Activated CD4-positive, alpha-beta memory T cell treated with anti-CD3 and anti-CD28 coated beads for 36 hours (primary cell): Measurements from ENCODE around the gene PGGHG. TPM values are rescaled to one million over a fixed set of nuclear protein-coding genes. Genes with fewer than 3 reads are reported as not detected.

Source experiments
- CTCF ChIA-PET: fragments of 350-600 bp; sonication (Branson Sonifier 250); formaldehyde crosslinking; loops from one replicate; lab custom pipeline; 2021; ENCODE audit warnings: antibody characterized with exemption, inconsistent platforms; lab: Charles Lee
- POLR2A ChIA-PET: fragments of 350-600 bp; sonication (Branson Sonifier 250); formaldehyde crosslinking; loops from one replicate; lab custom pipeline; 2021; ENCODE audit warnings: antibody characterized with exemption; lab: Charles Lee
- DNase-seq: peaks from one replicate; pipeline ENCODE4 v3.0.0-alpha.2; 2020
- H3K27ac Mint-ChIP-seq: one replicate; pipeline ENCODE4 v1.8.0; 2021; ENCODE audit warnings: mixed read lengths
- H3K27me3 Mint-ChIP-seq: one replicate; pipeline ENCODE4 v1.8.0; 2021; ENCODE audit warnings: mixed read lengths
- H3K36me3 Mint-ChIP-seq: one replicate; pipeline ENCODE4 v1.8.0; 2021; ENCODE audit warnings: mixed read lengths
- H3K4me1 Mint-ChIP-seq: one replicate; pipeline ENCODE4 v1.8.0; 2021; ENCODE audit warnings: low read depth, mixed read lengths
- H3K4me3 Mint-ChIP-seq: one replicate; pipeline ENCODE4 v1.8.0; 2021; ENCODE audit warnings: mild to moderate bottlenecking, mixed read lengths
- H3K9me3 Mint-ChIP-seq: one replicate; pipeline ENCODE4 v1.8.0; 2021; ENCODE audit warnings: mixed read lengths
- intact Hi-C: fragments of 100-400 bp; cut with micrococcal nuclease; formaldehyde crosslinking; loops from one replicate; pipeline ENCODE4 v1.15.1; 2023
- total RNA-seq, 2 experiments: library from RNA; stranded (reverse); gene quantifications; one replicate each; pipeline ENCODE4 v1.2.3, GENCODE V29; 2021

The PGGHG gene
- total RNA-seq, 2 experiments from 2014 or later = 74.3 to 75.0 TPM

- Mint-ChIP-seq H3K4me1 (peaks cover 12% of the 10 kb centered on the region), H3K9me3 (no peaks in the 10 kb centered on the region), H3K27me3 (no peaks in the 10 kb centered on the region), H3K27ac (no peak overlapping the region), H3K4me3 (no peak overlapping the region), H3K36me3 (no peaks in the 10 kb centered on the region)
- intact Hi-C loops = no loop called here
- CTCF ChIA-PET = interaction anchor here (0.6 to 2.1 kb wide), 4 partner anchors 10 to 57 kb away, joined by 4 to 6 read pairs (median 4); no protein-coding TSS in a partner anchor
- no peak for DNase-seq
- POLR2A ChIA-PET = no interaction called here
Observed at GRCh38 chr11:339963-340362, 51.0 kb downstream of the PGGHG start.

- Mint-ChIP-seq H3K36me3 (no peaks in the 10 kb centered on the region), H3K27ac (no peak overlapping the region), H3K27me3 (no peaks in the 10 kb centered on the region), H3K4me1 (peaks cover 12% of the 10 kb centered on the region), H3K9me3 (no peaks in the 10 kb centered on the region), H3K4me3 (no peak overlapping the region)
- CTCF ChIA-PET = interaction anchor here (1.0 to 2.1 kb wide), 3 partner anchors 11 to 56 kb away, joined by 4 to 6 read pairs (median 5); no protein-coding TSS in a partner anchor
- DNase-seq = no peak
- intact Hi-C loops = no loop called here
- POLR2A ChIA-PET = no interaction called here
Observed at GRCh38 chr11:340539-341512, 51.9 kb downstream of the PGGHG start.

- peak overlapping the region; percentile 58 for H3K27ac Mint-ChIP-seq
- no peak overlapping the region for H3K4me3 Mint-ChIP-seq
Observed at GRCh38 chr11:342328-342727, 53.4 kb downstream of the PGGHG start.

GRCh38 chr11:344836-345578 lies 56.1 kb downstream of the PGGHG start:
- Mint-ChIP-seq H3K27me3 (no peaks in the 10 kb centered on the region), H3K9me3 (no peaks in the 10 kb centered on the region), H3K27ac (no peak overlapping the region), H3K4me1 (peaks cover 8% of the 10 kb centered on the region), H3K4me3 (no peak overlapping the region), H3K36me3 (no peaks in the 10 kb centered on the region)
- ChIA-PET CTCF (interaction anchor here (1.0 to 2.1 kb wide), 3 partner anchors 40 to 64 kb away, joined by 3 to 6 read pairs (median 3); no protein-coding TSS in a partner anchor), POLR2A (no interaction called here)
- DNase-seq = no peak
- intact Hi-C loops = no loop called here

More at GRCh38 chr11:342328-342727, 53.4 kb downstream of the PGGHG start:
- intact Hi-C loops = no loop called here
- DNase-seq = no peak
- Mint-ChIP-seq H3K36me3 (no peaks in the 10 kb centered on the region), H3K4me1 (peaks cover 8% of the 10 kb centered on the region), H3K9me3 (no peaks in the 10 kb centered on the region), H3K27me3 (no peaks in the 10 kb centered on the region)
- ChIA-PET CTCF (interaction anchor here (1.0 kb wide), 1 partner anchor 91 kb away, joined by 4 read pairs; no protein-coding TSS in a partner anchor), POLR2A (no interaction called here)

Other genes starting within 250 kb of the PGGHG start
- gene SCGB1C1, start 96.0 kb upstream of the PGGHG start, total RNA-seq = not detected
- 10 to 100 TPM; 51.0 to 53.2 TPM for gene BET1L, start 81.7 kb upstream of the PGGHG start, total RNA-seq
- gene RIC8A, start 81.4 kb upstream of the PGGHG start, total RNA-seq = 100 to 1,000 TPM; 100 to 104 TPM
- gene SIRT3, start 52.8 kb upstream of the PGGHG start, total RNA-seq = 10 to 100 TPM; 16.1 to 17.6 TPM
- gene PSMD13, start 52.1 kb upstream of the PGGHG start, total RNA-seq = 100 to 1,000 TPM; 210 to 214 TPM
- gene NLRP6, start 10.7 kb upstream of the PGGHG start, total RNA-seq = 1 to 10 TPM in 1 of 2 experiments, under 1 TPM in 1; 0.99 to 1.2 TPM
- gene IFITM5, start 10.4 kb downstream of the PGGHG start, total RNA-seq = not detected
- gene IFITM2, start 18.7 kb downstream of the PGGHG start, total RNA-seq = 100 to 1,000 TPM; 525 to 561 TPM
- gene IFITM1, start 24.9 kb downstream of the PGGHG start, total RNA-seq = 100 to 1,000 TPM; 195 to 200 TPM
- gene IFITM3, start 31.7 kb downstream of the PGGHG start, total RNA-seq = 10 to 100 TPM; 25.6 TPM
- gene B4GALNT4, start 80.4 kb downstream of the PGGHG start, total RNA-seq = 1 to 10 TPM; 2.1 to 4.0 TPM
- gene PKP3, start 105.1 kb downstream of the PGGHG start, total RNA-seq = under 1 TPM in 1 of 2 experiments, not detected in 1; 0.40 TPM
- gene SIGIRR, start 125.9 kb downstream of the PGGHG start, total RNA-seq = 10 to 100 TPM; 55.0 to 57.2 TPM
- gene ANO9, start 152.9 kb downstream of the PGGHG start, total RNA-seq = 10 to 100 TPM; 41.7 to 45.6 TPM
- 10 to 100 TPM; 15.0 to 16.7 TPM for gene PTDSS2, start 161.2 kb downstream of the PGGHG start, total RNA-seq
- 100 to 1,000 TPM; 127 to 134 TPM for gene RNH1, start 218.1 kb downstream of the PGGHG start, total RNA-seq
- gene HRAS, start 246.4 kb downstream of the PGGHG start, total RNA-seq = 10 to 100 TPM; 39.8 to 42.0 TPM
- gene LRRC56, start 248.4 kb downstream of the PGGHG start, total RNA-seq = 1 to 10 TPM; 1.3 to 1.6 TPM